Measurements from ENCODE around the gene RTF1.
"Not testable (repeated sequence)": the region's sequence is repeated elsewhere in the genome, so short reads cannot be mapped to it uniquely, and the experiment has no call there.

Gene RTF1

DNA sequence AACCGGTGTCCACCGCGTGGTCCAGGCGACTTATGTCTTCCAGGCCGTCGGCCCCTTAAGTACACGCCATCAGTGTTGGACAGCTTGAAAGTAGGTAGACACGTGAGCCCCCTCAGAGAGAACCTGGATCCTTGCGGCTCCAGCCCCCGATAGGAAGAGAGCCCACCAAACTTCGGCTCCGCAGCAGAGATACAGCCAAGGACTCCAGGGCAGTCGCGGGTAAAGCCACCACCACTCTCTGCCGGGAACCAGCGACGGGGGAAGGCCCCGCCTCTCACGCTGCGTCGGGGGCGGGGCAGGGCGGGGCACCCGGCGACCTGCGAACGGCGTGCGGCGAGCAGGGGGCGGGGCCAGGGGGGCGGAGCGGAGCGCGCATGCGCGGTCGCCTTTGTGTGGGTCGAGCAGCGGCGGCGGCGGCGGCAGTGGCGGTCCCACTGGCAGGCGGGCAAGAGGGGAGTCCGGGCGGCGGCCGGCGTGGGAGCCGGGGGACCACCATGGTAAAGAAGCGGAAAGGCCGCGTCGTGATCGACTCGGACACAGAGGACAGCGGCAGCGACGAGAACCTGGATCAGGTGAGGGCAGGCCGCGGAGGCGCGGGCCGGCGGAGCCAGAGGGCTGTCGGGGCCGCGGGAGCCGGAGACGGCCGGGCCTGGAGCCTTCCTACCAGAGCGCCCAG lies at the start of gene RTF1:
Gene RTF1 (plus strand): TSS at position 354 of the 676 bp plus-strand sequence. CDS start 21 bp downstream, at position 375.
- TF ChIP-seq, protein P1, sequence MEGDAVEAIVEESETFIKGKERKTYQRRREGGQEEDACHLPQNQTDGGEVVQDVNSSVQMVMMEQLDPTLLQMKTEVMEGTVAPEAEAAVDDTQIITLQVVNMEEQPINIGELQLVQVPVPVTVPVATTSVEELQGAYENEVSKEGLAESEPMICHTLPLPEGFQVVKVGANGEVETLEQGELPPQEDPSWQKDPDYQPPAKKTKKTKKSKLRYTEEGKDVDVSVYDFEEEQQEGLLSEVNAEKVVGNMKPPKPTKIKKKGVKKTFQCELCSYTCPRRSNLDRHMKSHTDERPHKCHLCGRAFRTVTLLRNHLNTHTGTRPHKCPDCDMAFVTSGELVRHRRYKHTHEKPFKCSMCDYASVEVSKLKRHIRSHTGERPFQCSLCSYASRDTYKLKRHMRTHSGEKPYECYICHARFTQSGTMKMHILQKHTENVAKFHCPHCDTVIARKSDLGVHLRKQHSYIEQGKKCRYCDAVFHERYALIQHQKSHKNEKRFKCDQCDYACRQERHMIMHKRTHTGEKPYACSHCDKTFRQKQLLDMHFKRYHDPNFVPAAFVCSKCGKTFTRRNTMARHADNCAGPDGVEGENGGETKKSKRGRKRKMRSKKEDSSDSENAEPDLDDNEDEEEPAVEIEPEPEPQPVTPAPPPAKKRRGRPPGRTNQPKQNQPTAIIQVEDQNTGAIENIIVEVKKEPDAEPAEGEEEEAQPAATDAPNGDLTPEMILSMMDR (IDR thresholded peaks at IDR 0.05; ENCODE audit: low read depth, low read length, missing control alignments), result no peak
- H3K4me3 ChIP-seq (ENCODE audit: low read depth, low read length), result peak within 1 kb of the TSS; percentile 91
- DNase-seq (ENCODE audit: low read depth), result peak; percentile 59
- in situ Hi-C loops (cut with HindIII; ENCODE audit: low sequenced_read_pairs), result no loop called here

DNA sequence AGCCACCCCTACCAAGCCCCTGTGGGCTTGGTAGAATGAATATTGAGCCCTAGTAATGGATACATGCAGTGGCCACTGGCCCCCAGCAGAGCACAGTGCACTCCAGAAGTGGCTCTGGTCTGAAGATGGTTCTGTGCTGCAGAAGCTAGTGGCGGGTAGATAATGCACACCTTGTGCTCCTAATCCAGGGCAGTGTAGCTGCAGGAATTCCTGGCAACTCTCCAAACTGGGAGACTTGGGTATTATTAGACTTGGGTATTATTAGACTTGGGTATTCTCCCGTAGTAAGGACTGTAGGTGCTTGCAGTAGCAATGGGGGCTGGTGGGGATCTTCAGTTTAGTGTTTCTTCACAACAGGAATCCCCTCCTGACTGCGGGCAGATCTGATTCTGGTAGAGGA lies 49.5 kb upstream of the RTF1 start:
- in situ Hi-C loops (cut with HindIII; ENCODE audit: low sequenced_read_pairs), result no loop called here
- TF ChIP-seq, protein P1 (IDR thresholded peaks at IDR 0.05; ENCODE audit: low read depth, low read length, missing control alignments), result no peak
- no peak for DNase-seq (ENCODE audit: low read depth)
- H3K4me3 ChIP-seq (ENCODE audit: low read depth, low read length), result no peak overlapping the region

DNA sequence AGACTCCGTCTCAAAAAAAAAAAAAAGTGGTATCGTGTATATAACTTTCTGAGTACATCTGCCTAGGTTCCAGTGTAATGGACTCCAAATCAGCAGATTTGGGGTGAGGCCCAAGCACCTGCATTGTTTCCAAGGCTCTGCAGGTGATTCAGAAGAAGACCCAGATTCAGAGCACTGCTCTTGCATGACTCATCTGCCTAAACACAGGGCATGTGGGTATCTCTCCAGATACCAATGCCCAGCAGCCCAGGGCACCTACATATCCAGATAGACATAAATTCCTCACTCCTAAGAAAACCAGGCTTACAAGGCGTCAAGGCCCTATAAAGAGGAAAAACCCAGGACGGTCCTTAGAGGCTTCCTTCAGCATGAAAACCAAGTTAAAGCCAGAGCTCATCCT lies 38.9 kb upstream of the RTF1 start:
- no peak for DNase-seq (ENCODE audit: low read depth)
- in situ Hi-C loops (cut with HindIII; ENCODE audit: low sequenced_read_pairs), result no loop called here

DNA sequence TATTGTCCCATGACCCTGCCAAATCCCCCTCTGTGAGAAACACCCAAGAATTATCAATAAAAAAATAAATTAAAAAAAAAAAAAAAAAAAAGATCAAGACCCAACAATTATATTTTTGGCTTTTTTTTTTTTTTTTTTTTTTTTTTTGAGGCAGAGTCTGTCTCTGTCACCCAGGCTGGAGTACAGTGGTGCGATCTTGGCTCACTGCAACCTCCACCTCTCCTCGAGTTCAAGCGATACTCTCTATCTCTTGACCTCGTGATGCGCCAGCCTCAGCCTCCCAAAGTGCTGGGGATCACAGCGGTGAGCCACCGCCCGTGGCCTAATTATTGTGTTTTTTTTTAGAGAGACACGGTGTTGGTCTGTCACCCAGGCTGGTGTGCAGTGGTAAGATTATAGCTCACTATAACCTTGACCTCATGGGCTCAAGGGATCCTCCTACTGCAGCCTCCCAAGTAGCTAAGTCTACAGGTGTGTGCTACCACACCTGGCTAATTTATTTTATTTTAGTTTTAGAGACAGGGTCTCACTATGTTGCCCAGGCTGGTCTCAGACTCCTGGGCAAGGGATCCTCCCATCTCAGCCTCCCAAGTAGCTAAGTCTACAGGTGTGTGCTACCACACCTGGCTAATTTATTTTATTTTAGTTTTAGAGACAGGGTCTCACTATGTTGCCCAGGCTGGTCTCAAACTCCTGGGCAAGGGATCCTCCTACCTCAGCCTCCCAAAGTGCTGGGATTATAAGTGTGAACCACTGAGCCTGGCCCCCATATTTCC lies 32.7 kb upstream of the RTF1 start:
- H3K4me3 ChIP-seq (ENCODE audit: low read depth, low read length); DNase-seq (ENCODE audit: low read depth); in situ Hi-C loops (cut with HindIII; ENCODE audit: low sequenced_read_pairs): not testable (repeated sequence)

More for the DNA sequence above, 38.9 kb upstream of the RTF1 start:
- no peak overlapping the region for H3K4me3 ChIP-seq (ENCODE audit: low read depth, low read length)
- TF ChIP-seq, protein P1 (IDR thresholded peaks at IDR 0.05; ENCODE audit: low read depth, low read length, missing control alignments), result no peak

DNA sequence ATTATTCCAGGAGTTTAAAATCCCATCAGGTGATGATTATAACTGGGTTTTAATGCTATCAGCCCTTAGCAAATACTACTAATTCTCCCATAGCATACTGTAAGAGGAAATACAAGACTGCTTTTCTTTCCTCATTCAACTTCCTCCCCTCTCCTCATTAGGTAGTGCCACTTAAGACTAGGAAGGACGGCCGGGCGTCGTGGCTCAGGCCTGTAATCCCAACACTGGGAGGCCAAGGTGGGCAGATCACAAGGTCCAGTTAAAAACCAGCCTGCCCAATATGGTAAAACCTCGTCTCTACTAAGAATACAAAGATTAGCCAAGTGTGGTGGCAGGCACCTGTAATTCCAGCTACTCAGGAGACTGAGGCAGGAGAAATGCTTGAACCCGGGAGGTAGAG lies 29.2 kb upstream of the RTF1 start:
- no peak overlapping the region for H3K4me3 ChIP-seq (ENCODE audit: low read depth, low read length)
- DNase-seq (ENCODE audit: low read depth), result no peak
- in situ Hi-C loops (cut with HindIII; ENCODE audit: low sequenced_read_pairs), result no loop called here
- TF ChIP-seq, protein P1 (IDR thresholded peaks at IDR 0.05; ENCODE audit: low read depth, low read length, missing control alignments), result no peak

DNA sequence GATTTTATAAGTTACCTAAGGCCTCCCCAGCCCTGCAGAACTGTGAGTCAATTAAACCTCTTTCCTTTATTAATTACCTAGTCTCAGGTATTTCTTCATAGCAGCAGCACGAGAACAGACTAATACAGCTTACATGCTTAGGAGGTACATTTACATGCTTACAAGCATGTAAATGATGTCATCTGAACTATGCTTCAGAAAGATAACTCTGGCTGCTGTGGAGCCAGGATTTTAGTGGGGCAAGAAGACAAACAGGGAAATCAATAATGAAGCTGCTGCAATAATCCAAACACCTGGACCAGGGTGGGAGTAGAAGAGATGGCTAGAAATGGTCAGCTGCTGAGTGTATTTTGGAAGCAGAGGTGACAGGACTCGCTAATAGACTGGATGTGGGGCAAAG lies 24.2 kb upstream of the RTF1 start:
- in situ Hi-C loops (cut with HindIII; ENCODE audit: low sequenced_read_pairs), result no loop called here
- H3K4me3 ChIP-seq (ENCODE audit: low read depth, low read length), result no peak overlapping the region
- no peak for DNase-seq (ENCODE audit: low read depth)
- TF ChIP-seq, protein P1 (IDR thresholded peaks at IDR 0.05; ENCODE audit: low read depth, low read length, missing control alignments), result no peak

DNA sequence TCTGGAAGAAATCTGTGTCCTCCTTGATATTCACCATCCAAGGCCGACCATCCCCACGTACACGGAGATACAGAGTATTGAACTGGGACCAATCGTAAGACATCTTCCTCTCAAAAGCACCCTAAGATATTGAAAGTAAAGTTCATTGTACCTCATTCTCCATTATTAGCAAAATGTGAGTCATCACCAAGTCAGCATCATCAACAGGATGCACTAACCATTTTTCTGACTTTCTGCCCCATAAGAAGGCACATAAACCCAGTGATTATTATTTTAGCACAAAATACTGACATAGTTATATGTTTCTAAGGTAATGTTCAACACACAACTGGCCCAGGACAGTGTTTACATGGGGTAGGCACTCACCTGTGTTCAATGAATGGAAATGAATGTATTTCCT lies 22.0 kb upstream of the RTF1 start:
- in situ Hi-C loops (cut with HindIII; ENCODE audit: low sequenced_read_pairs), result no loop called here
- TF ChIP-seq, protein P1 (IDR thresholded peaks at IDR 0.05; ENCODE audit: low read depth, low read length, missing control alignments), result no peak
- no peak for DNase-seq (ENCODE audit: low read depth)

More for the DNA sequence above, 22.0 kb upstream of the RTF1 start:
- no peak overlapping the region for H3K4me3 ChIP-seq (ENCODE audit: low read depth, low read length)

Measured in astrocyte of the cerebellum (primary cell).